Measurements from ENCODE around the gene EFCAB9. TPM values are rescaled to one million over a fixed set of nuclear protein-coding genes. Genes with fewer than 3 reads are reported as not detected.

Gene EFCAB9
- polyA plus RNA-seq (2012; ENCODE audit: insufficient read length, low read depth), result not detected

GRCh38 chr5:172193872-172194271 lies at the start of gene EFCAB9:
Gene EFCAB9 (plus strand): TSS chr5:172194172. CDS start chr5:172194173, 1 bp downstream.
- TF ChIP-seq SIN3A (IDR thresholded peaks at IDR 0.05; ENCODE audit: borderline replicate concordance, insufficient read depth, low read length), result no peak
- TF ChIP-seq FOXP2 (optimal IDR thresholded peaks at IDR 0.05; ENCODE audit: borderline replicate concordance, extremely low read depth, extremely low read length, insufficient read depth), result no peak
- TF ChIP-seq TAF1 (IDR thresholded peaks at IDR 0.05; ENCODE audit: borderline replicate concordance, insufficient read depth, low read length), result no peak
- no peak for TF ChIP-seq REST (IDR thresholded peaks at IDR 0.05; ENCODE audit: insufficient read depth in 1 of 2, low read depth in 2 of 2, low read length in 2 of 2)
- no peak for TF ChIP-seq POLR2AphosphoS5 (IDR thresholded peaks at IDR 0.05; ENCODE audit: low read depth, low read length)

DNA sequence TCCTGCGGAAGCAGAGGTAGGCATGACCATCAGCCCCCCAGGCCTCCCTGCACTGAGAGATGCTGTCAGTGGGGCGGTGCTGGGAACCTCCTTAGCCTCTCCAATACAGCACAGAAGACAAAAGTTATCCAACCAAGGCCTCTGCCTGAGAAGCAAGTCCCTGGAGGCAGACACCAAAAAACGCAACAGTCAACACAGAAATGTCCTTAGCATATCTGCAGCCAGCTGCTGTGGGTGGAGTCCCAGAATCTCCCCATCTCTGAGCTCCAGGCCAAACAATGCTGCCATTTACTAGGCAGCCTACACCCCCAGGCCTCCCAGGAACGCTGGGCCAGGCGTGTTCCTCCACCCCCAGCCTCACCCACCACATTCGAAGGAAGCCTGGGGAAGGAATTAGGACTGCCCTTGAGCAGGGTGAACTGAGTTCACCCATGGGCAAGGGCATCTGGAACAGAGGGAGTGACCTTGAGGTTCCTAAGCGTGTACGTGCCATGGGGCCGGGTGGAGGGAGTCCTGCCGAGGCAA lies 49.6 kb upstream of the EFCAB9 start:
- no peak for TF ChIP-seq SIN3A (IDR thresholded peaks at IDR 0.05; ENCODE audit: borderline replicate concordance, insufficient read depth, low read length)

DNA sequence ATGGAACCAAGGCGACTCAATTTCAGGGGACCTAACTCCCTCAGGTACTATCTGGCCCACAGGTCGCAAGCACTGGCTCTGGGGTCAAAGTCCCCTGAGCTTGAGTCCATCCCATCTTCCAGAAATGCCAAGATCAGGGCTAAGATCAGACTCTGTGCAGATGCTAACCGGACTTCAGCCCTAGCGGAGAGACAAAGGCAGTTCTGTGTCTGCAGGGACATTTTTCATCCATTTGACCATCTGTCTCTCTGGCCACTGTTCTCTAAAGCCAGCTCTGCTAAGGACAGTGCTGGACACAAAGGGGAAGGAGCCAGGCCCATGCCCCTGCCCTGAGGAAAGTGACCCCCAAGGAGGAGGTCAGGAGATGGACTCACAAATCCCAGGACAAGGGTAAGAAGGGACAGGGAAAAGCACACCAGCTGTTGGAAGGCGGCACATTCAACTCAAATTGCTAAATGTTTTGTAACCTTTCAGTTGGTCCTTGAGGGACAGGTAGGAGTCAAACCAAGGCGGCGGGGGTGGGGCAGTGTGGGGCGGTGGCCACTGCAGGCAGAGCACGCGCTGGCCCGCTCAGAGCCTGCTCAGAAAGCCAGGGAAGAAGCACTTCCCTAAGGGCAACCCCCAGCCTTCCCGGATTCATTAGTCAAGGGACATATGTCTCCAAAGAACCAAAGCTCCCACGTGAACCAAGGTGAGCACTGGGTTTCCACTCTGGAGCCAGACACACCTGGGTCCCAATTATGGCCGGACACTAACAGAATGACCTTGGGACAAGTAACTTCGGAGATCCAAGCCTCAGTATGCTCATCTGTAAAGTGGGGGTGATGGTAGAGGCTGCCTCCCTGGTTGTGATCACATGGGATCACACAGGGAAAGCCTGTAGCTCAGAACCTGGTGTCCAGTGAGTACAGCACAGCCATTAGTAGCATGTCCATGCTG lies 48.8 kb upstream of the EFCAB9 start:
- TF ChIP-seq SIN3A (IDR thresholded peaks at IDR 0.05; ENCODE audit: borderline replicate concordance, insufficient read depth, low read length) (no peak), POLR2AphosphoS5 (IDR thresholded peaks at IDR 0.05; ENCODE audit: low read depth, low read length) (no peak), REST (IDR thresholded peaks at IDR 0.05; ENCODE audit: insufficient read depth in 1 of 2, low read depth in 2 of 2, low read length in 2 of 2) (no peak), TAF1 (IDR thresholded peaks at IDR 0.05; ENCODE audit: borderline replicate concordance, insufficient read depth, low read length) (no peak), FOXP2 (optimal IDR thresholded peaks at IDR 0.05; ENCODE audit: borderline replicate concordance, extremely low read depth, extremely low read length, insufficient read depth) (no peak)

- TF ChIP-seq SIN3A (IDR thresholded peaks at IDR 0.05; ENCODE audit: borderline replicate concordance, insufficient read depth, low read length), result no peak
- no peak for TF ChIP-seq TAF1 (IDR thresholded peaks at IDR 0.05; ENCODE audit: borderline replicate concordance, insufficient read depth, low read length)
These were observed 47.9 kb upstream of the EFCAB9 start for GRCh38 chr5:172145870-172146747.

GRCh38 chr5:172146748-172147092 lies 47.3 kb upstream of the EFCAB9 start:
- TF ChIP-seq REST (IDR thresholded peaks at IDR 0.05; ENCODE audit: insufficient read depth in 1 of 2, low read depth in 2 of 2, low read length in 2 of 2) (no peak), SIN3A (IDR thresholded peaks at IDR 0.05; ENCODE audit: borderline replicate concordance, insufficient read depth, low read length) (no peak), POLR2AphosphoS5 (IDR thresholded peaks at IDR 0.05; ENCODE audit: low read depth, low read length) (no peak), FOXP2 (optimal IDR thresholded peaks at IDR 0.05; ENCODE audit: borderline replicate concordance, extremely low read depth, extremely low read length, insufficient read depth) (no peak), TAF1 (IDR thresholded peaks at IDR 0.05; ENCODE audit: borderline replicate concordance, insufficient read depth, low read length) (no peak)

Data from PFSK-1 (cell line).